Heart right ventricle (tissue), 16 donors: ENCODE results near the gene MRPL18. TPM values are rescaled to one million over a fixed set of nuclear protein-coding genes. Genes with fewer than 3 reads are reported as not detected.

Source experiments
- ATAC-seq, 8 donors: fragments of 200-7000 bp; cut with Tn5 transposase; one replicate each; pipeline ENCODE4 v1.9.1; 2020; ENCODE audit warnings: mild to moderate bottlenecking in 8 of 8, moderate library complexity in 8 of 8, moderate number of reproducible peaks in 1 of 8
- DNase-seq, 2 donors: peaks; one replicate each; pipeline ENCODE4 v3.0.0-alpha.2; 2020
- H3K27ac ChIP-seq, 10 donors: fragments of 200-600 bp; sonication (generic) in 2 of 10; one replicate each; pipeline versions ENCODE4 v1.5.0 to v1.8.0; 2020 to 2022; ENCODE audit warnings: mild to moderate bottlenecking in 3 of 10
- H3K27me3 ChIP-seq, 7 donors: fragments of 200-600 bp; one replicate each; pipeline ENCODE4 v1.8.0; 2021 to 2022; ENCODE audit warnings: mild to moderate bottlenecking in 2 of 7
- H3K36me3 ChIP-seq, 9 donors: fragments of 200-600 bp; sonication (generic) in 1 of 9; one replicate each; pipeline versions ENCODE4 v1.5.0 to v1.8.0; 2020 to 2022; ENCODE audit warnings: mild to moderate bottlenecking in 2 of 9
- H3K4me1 ChIP-seq, 9 donors: fragments of 200-600 bp; sonication (generic) in 1 of 9; one replicate each; pipeline versions ENCODE4 v1.5.0 to v1.8.0; 2020 to 2022; ENCODE audit warnings: mild to moderate bottlenecking in 4 of 9
- H3K4me3 ChIP-seq, 10 donors: fragments of 200-600 bp; sonication (generic) in 2 of 10; one replicate each; pipeline versions ENCODE4 v1.5.0 to v1.8.0; 2020 to 2022; ENCODE audit warnings: mild to moderate bottlenecking in 7 of 10, moderate library complexity in 2 of 10
- H3K9me3 ChIP-seq, 11 donors: fragments of 200-600 bp in 10 of 11; sonication (generic) in 2 of 11; one replicate each; pipeline versions ENCODE4 v1.5.0 to v1.8.0; 2013 to 2022; ENCODE audit warnings: mild to moderate bottlenecking in 2 of 11, control low read depth in 1 of 11, moderate library complexity in 1 of 11
- WGBS, 2 donors: extraction: QIAGEN DNeasy Blood & Tissue Kit; methylation state at CpG; one replicate each; pipeline ENCODE4 v1.1.7; 2013; ENCODE audit warnings: inconsistent platforms in 1 of 2; 5-methylcytosine and 5-hydroxymethylcytosine counted together
- intact Hi-C, 10 donors: fragments of 100-400 bp; cut with DNase I; formaldehyde crosslinking; loops; one replicate each; pipeline versions ENCODE4 v1.11.1 to v1.14.2; 2022
- polyA plus RNA-seq, 2 donors: library from polyadenylated mRNA; stranded (reverse); fragments of 200-250 nt; gene quantifications; one replicate each; pipeline ENCODE4 v1.2.3, GENCODE V29; 2013
- total RNA-seq, 10 donors: library from RNA; stranded (reverse); fragmentation: NEBNext Ultra II Directional in 3 of 10; extraction: Animal tissue kit (Norgen Biotek cat#: 25700) in 3 of 10; gene quantifications; one replicate each; pipeline versions ENCODE4 v1.2.1 to v1.2.4, GENCODE V29; 2021 to 2023
- TF ChIP-seq, protein P1 (sequence below), 9 donors: fragments of 200-600 bp; sonication (generic) in 2 of 9; IDR thresholded peaks; one replicate each; pipeline versions ENCODE4 v1.5.0 to v1.8.0; 2021 to 2022; ENCODE audit warnings: antibody characterized with exemption in 9 of 9, mild to moderate bottlenecking in 5 of 9, moderate library complexity in 1 of 9
- donor health status: Arrhythmogenic right ventricular cardiomyopathy.
- donor health status: ischemic (EF 13 %, LVEDD 7.1; RV severe dilation, severe dysfunction).
- donor health status: healthy with polysubstance abuse.
- donor health status: DM: no; HTN: yes; CAD: no.
- donor health status: DM: no; HTN: no; CAD: no.
- donor health status: ischemic (EF 25% LVEDD 6.9; RV normal size, moderate dysfunction).
- donor health status: ischemic (EF 25% LVEDD 5.7; RV mildly dilated, moderate dysfunction).
- donor health status: healthy.
- donor health status: DM: yes; HTN: yes; CAD: no.
- donor health status: Ischemic cardiomyopathy.
- donor health status: ischemic (EF 35%, LVEDD 5.7; RV mildly dilated, moderate dysfunction).
- donor health status: nonischemic (EF 11% LVEDD 7.7; RV severe dilation, severe dysfunction).
- donor health status: DM: yes; HTN: yes; CAD: no.
- donor health status: PGD.
- donor health status: ischemic (EF 29% LVEDD 5.4; RV normal size, mild dysfunction).
- donor health status: nonischemic (EF 23%, LVEDD 6.1; RV moderate dilation, normal function).

Gene MRPL18
- total and polyA plus RNA-seq, 12 donors = 53.9 to 131 (median 59.8) TPM

DNA sequence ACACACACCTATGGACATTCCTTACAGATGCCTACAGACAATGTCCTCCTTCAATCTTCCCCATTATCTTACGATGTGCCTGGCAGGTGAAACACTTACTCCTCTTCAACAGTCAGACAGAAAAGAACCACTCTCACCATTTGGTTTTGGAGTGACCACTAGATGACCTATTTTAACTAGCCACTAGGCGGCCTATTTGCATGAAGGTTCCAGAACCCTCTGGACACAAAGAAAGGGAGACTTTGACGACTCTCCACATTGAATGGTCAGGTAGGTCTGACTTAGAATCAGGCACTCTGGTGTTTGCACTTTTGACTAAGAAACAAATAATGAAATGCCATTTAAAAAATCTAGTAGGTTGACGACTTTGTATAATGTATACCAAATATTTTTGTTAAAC, 51.8 kb downstream of the MRPL18 start:
- Histone ChIP-seq H3K27ac (no peak overlapping the region), H3K4me3 (no peak overlapping the region), H3K27me3 (no peaks in the 10 kb centered on the region), H3K36me3 (no peaks in the 10 kb centered on the region), H3K4me1 (peaks cover 0 to 5% (median 0%) of the 10 kb centered on the region in 9 donors), H3K9me3 (no peaks in the 10 kb centered on the region)
- ATAC-seq = no peak
- WGBS, 2 donors = 77 to 78% methylated on average over 4 of the region's 4 CpGs
- intact Hi-C loops = no loop called here
- TF ChIP-seq, protein P1, sequence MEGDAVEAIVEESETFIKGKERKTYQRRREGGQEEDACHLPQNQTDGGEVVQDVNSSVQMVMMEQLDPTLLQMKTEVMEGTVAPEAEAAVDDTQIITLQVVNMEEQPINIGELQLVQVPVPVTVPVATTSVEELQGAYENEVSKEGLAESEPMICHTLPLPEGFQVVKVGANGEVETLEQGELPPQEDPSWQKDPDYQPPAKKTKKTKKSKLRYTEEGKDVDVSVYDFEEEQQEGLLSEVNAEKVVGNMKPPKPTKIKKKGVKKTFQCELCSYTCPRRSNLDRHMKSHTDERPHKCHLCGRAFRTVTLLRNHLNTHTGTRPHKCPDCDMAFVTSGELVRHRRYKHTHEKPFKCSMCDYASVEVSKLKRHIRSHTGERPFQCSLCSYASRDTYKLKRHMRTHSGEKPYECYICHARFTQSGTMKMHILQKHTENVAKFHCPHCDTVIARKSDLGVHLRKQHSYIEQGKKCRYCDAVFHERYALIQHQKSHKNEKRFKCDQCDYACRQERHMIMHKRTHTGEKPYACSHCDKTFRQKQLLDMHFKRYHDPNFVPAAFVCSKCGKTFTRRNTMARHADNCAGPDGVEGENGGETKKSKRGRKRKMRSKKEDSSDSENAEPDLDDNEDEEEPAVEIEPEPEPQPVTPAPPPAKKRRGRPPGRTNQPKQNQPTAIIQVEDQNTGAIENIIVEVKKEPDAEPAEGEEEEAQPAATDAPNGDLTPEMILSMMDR (IDR thresholded peaks at IDR 0.05) = peak in 5 of 9 donors; percentile 8 to 23 (median 11)
- no peak for DNase-seq

DNA sequence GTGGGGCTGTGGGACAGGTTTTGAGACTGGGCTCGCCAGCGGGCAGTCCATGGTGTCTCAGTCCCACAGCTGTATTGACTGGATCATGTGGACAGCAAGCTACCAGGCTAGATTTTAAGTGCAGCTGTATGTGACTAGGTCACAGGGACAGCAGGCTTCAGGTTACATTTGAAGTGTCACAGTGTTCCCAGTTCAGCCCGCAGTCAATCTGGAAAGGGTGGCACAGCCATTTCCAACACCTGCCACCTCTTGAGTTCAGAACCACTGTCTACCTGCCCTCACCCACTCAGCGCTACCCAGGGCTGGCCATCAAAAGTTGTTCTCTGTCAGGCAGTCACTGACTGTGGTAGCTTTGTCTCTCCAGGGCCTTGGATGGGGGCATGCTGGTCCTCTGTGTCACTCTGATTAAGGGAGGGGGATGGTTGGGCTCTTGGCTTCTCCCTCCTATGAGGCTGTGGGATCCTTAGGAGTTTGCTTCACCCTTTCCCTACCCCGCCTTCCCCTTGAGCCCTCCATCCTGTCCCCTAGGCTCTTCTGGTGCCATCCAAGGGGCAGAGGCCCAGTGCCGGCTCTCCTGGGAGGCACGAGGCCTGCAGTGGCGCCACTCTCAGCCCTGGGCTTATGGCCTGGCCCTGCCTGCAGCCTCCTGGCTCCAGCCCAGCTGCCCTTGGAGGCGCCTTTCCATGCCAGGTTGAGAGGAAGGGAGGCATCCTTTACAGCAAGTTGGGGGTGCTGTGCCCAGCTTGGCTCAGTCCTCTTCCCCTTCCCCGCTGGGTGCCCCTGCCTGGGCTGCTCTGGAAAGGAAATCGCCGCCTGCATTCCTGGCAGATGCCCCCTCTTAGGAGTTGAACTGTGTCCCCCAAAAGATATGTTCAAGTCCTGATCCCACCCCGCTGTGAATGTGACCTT, 54.7 kb downstream of the MRPL18 start:
- Histone ChIP-seq H3K4me3 (no peak overlapping the region), H3K27me3 (no peaks in the 10 kb centered on the region), H3K9me3 (peaks cover 0 to 12% (median 0%) of the 10 kb centered on the region in 11 donors), H3K36me3 (no peaks in the 10 kb centered on the region), H3K27ac (no peak overlapping the region), H3K4me1 (no peaks in the 10 kb centered on the region)
- peak in 1 of 8 donors; percentile 22 for ATAC-seq
- intact Hi-C loops = no loop called here
- TF ChIP-seq, protein P1 (IDR thresholded peaks at IDR 0.05) = no peak
- 78 to 79% methylated on average over 13 of the region's 13 CpGs for WGBS, 2 donors
- DNase-seq = no peak

Other genes with a start within 250 kb of the MRPL18 start
- gene SOD2, start 97.2 kb upstream of the MRPL18 start, total RNA-seq = 1,000 to 10,000 TPM in 1 of 10 donors, 100 to 1,000 TPM in 9; 720 to 1,111 (median 848) TPM
- gene SOD2, start 97.2 kb upstream of the MRPL18 start, polyA plus RNA-seq = 100 to 1,000 TPM; 144 to 208 TPM
- gene WTAP, start 63.0 kb upstream of the MRPL18 start, total RNA-seq = 10 to 100 TPM; 44.4 to 70.1 (median 47.2) TPM
- gene WTAP, start 63.0 kb upstream of the MRPL18 start, polyA plus RNA-seq = 10 to 100 TPM; 47.8 to 50.4 TPM
- 1 to 10 TPM; 3.4 to 7.5 (median 5.8) TPM for gene ACAT2, start 28.4 kb upstream of the MRPL18 start, total RNA-seq
- 10 to 100 TPM in 1 of 2 donors, 1 to 10 TPM in 1; 3.9 to 15.3 TPM for gene ACAT2, start 28.4 kb upstream of the MRPL18 start, polyA plus RNA-seq
- gene TCP1, start 865 bp upstream of the MRPL18 start, total RNA-seq = 100 to 1,000 TPM; 124 to 176 (median 139) TPM
- 100 to 1,000 TPM in 1 of 2 donors, 10 to 100 TPM in 1; 71.7 to 156 TPM for gene TCP1, start 865 bp upstream of the MRPL18 start, polyA plus RNA-seq
- under 1 TPM in 4 of 10 donors, not detected in 6; 0.13 to 0.72 (median 0.25) TPM for gene PNLDC1, start 9.8 kb downstream of the MRPL18 start, total RNA-seq
- gene PNLDC1, start 9.8 kb downstream of the MRPL18 start, polyA plus RNA-seq = under 1 TPM; 0.09 to 0.29 TPM
- gene MAS1, start 100.5 kb downstream of the MRPL18 start, total RNA-seq = under 1 TPM in 5 of 10 donors, not detected in 5; 0.02 to 0.04 (median 0.02) TPM
- gene MAS1, start 100.5 kb downstream of the MRPL18 start, polyA plus RNA-seq = not detected
- gene IGF2R, start 178.6 kb downstream of the MRPL18 start, total RNA-seq = 10 to 100 TPM; 61.7 to 95.6 (median 72.2) TPM
- 10 to 100 TPM; 13.7 to 21.1 TPM for gene IGF2R, start 178.6 kb downstream of the MRPL18 start, polyA plus RNA-seq